Fibroblast of peridontal ligament (primary cell): ENCODE measurements around the gene CMIP.
"Not testable (repeated sequence)": the region's sequence is repeated elsewhere in the genome, so short reads cannot be mapped to it uniquely, and the experiment has no call there.

Experiments used
- DNase-seq: peaks from one replicate; pipeline ENCODE4 v3.0.0-alpha.2; 2010; ENCODE audit errors: extremely low read depth

The CMIP gene

GRCh38 chr16:81516478-81517149 lies 72.0 kb downstream of the CMIP start:
- DNase-seq: no peak

DNA sequence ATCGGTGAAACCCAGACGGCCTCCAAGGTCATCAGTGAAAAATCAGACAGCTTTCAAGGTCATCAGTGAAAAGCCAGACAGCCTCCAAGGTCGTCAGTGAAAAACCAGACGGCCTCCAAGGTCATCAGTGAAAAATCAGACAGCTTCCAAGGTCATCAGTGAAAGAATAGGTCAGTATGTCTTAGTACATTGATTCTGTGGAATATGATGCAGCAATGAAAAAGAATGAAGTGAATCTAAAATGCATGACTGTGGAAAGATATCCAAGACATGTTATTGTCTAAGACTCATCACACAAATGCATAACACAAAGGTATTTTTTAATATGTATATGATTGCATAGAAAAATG lies 72.5 kb downstream of the CMIP start:
- DNase-seq: no peak

- DNase-seq: no peak
Observed at GRCh38 chr16:81517629-81518438, 73.2 kb downstream of the CMIP start.

DNA sequence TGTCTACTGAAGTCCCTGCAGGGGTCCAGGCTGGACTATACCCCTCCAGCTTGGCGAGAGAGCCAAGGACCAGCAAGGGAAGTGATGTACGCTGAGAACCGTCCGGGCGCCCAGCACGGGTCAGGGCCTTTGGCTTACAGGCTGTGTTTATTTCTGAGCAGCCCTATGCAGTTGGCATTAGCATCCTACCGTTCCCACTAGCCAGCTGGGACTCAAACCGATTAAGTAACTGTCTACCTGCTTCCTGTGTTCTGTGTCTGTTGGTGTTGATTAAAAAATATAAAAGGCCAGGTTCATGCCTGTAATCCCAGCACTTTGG lies 73.8 kb downstream of the CMIP start:
- DNase-seq: no peak

- DNase-seq: no peak
Observed at GRCh38 chr16:81519301-81520150, 74.9 kb downstream of the CMIP start.

DNA sequence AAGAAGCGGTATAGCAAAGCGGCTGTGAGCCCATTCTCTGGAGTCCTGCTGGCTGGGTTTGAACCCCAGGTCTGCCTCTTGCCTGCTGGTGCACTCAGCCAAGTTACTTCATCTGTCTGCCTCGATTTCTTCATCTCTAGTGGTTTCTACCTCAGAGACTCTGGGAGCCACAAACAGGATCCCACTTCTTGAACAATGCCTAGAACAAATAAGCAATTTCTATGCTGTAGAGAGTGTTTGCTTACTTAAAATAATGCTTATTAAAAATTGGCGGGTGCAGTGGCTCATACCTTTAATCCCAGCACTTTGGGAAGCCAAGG lies 75.5 kb downstream of the CMIP start:
- no peak for DNase-seq

DNA sequence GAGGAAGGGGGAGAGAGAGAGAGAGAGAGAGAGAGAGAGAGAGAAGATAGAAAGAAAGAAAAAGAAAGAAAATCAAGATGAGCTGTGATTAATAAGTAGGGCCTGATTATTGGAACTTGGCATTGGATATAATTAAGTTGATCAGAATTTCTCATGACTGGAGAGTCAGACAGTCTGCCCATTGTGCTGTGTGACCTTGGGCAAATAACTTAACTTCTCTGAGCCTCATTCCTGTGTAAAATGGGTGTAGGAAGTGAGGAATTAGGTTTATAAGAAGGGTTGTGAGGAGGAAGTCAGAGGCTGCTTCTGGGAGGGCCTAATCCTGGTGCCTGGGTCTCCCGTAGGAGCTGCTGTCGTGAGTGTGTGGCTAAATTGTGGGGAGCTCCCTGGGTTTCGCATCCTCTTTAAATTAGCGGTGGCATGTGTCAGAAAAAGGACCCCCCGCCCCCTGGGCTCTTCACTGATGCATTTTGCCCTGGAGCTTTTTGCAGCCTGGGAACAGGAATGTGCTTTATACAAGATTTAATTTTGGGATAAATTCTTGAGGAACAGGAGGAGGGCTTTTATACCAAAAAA lies 76.0 kb downstream of the CMIP start:
- no peak for DNase-seq

GRCh38 chr16:81521141-81521626 lies 76.6 kb downstream of the CMIP start:
- DNase-seq: no peak

DNA sequence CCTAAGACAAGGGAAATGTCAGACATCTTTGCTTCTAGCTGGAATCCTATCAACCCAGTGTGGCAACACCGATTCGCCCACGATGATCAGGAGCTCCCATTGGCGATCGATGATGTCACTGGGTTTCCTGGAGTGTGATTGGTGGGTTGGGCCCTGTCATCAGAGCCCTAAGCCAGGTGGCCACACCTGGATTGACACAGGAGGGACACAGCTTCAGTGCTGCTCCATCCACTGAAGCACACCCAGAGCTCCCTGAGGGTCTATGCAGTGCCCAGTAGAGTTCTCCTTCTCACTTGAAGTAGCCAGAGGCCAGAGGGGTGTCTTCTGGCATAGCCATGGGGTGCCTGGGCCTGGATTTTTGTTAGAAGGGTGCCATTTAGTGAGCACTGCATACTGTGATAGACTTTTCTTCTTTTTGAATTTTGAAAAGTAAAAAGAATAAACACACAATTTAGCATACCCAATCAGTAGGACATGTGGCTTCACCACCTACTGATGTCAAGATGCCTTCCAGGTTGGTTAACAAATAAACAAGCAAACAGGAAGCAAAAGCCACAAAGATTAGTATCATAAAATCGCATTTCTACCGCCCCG lies 77.6 kb downstream of the CMIP start:
- no peak for DNase-seq

GRCh38 chr16:81522851-81523250 lies 78.2 kb downstream of the CMIP start:
- not testable (repeated sequence) for DNase-seq

GRCh38 chr16:81523387-81524115 lies 78.9 kb downstream of the CMIP start:
- peak; percentile 54 for DNase-seq

GRCh38 chr16:81524382-81524781 lies 79.8 kb downstream of the CMIP start:
- no peak for DNase-seq

DNA sequence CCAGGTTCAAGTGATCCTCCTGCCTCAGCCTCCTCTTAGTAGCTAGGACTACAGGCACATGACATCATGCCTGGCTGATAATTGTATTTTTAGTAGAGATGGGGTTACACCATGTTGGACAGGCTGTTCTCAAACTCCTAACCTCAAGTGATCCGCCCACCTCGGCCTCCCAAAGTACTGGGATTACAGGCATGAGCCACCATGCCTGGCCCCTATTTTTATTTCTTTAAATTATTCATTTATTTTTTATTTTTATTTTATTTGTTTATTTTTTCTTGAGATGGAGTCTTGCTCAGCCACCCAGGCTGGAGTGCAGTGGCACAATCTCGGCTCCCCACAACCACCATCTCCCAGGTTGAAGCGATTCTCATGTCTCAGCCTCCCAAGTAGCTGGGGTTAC lies 80.3 kb downstream of the CMIP start:
- not testable (repeated sequence) for DNase-seq

GRCh38 chr16:81526199-81526598 lies 81.6 kb downstream of the CMIP start:
- no peak for DNase-seq

DNA sequence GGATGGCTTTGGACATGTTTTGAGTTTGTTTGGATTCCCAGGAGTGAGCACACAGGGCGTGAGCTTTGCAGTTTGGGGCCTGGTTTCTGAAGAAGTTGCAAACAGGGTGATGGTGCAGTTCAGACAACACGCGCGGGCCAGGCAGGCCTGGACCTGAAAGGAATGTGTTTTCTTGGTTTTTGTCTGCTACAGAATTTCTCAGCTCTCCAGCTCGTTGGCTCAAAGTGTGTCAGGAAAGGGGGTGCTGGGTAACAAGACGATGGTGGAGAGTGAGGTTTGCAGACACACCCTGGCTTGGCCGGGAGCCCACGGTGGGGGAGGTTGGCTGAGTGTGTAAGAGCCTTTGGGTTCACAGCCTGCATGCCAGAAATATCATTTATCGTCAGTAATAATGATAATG lies 82.3 kb downstream of the CMIP start:
- no peak for DNase-seq

- DNase-seq: no peak
Observed at GRCh38 chr16:81527477-81528178, 83.0 kb downstream of the CMIP start.

DNA sequence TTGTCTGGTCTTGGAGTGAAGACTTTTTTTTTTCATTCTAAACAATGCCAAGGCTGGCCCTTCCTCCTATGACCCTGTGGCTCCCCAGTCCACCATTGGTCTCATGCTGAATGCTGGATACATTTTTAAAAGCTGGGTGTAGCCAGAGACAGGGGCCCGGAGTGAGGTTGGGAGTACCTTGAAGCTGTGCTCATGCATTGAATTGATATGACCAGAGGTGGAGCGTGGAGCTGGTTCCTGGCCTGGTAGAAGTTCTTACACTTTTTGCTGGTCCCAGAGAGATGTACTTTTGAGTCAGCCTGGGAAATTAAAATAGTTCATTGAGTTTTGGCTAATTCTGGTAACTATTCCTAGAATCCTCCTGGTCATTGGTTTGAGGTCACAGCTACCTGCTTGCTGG lies 83.6 kb downstream of the CMIP start:
- no peak for DNase-seq

GRCh38 chr16:81530296-81530721 lies 85.7 kb downstream of the CMIP start:
- no peak for DNase-seq

- DNase-seq: no peak
Observed at GRCh38 chr16:81530814-81531213, 86.2 kb downstream of the CMIP start.

- no peak for DNase-seq
Observed at GRCh38 chr16:81531419-81531821, 86.8 kb downstream of the CMIP start.
